HG02623 (cell line): ENCODE results near the gene KIF11.

Source experiments
- ATAC-seq: cut with Tn5 transposase; IDR thresholded peaks from one replicate; pipeline ENCODE4 v1.9.1; 2021; ENCODE audit warnings: moderate library complexity; ENCODE audit not compliant: unreplicated experiment

The KIF11 gene

GRCh38 chr10:92667078-92667477 is 74.1 kb downstream of the KIF11 start:
- no peak for ATAC-seq

DNA sequence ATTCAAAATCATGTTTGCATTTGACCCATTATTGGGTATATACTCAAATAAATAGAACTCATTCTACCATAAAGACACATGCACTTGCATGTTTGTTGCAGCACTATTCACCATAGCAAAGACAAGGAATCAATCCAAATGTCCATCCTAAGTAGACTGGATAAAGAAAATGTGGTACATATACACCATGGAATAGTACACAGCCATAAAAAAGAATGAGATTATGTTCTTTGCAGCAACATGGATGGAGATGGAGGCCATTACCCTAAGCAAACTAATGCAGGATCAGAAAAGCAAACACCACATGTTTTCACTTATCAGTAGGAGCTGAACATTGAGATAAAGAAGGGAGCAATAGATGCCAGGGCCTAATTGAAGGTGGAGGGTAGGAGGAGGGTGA is 84.8 kb downstream of the KIF11 start:
- ATAC-seq = no peak

DNA sequence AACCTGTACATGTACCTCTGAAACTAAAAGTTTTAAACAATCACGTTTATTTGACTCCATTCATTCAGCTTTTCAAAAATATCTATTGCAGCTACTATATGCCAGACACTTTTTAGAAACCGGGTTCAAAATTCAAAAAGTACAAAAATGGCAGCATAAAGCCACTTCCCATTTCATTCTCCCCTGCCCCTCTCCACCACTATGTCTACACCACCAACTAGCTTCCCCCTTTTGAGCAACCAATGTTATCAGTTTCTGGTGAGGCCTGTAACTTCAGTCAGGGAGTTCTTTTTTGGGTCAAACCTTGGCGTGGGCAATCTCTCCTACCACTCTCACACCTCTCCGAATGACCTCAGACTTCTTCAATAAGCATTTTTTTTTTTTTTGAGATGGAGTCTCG is 85.3 kb downstream of the KIF11 start:
- ATAC-seq = no peak

DNA sequence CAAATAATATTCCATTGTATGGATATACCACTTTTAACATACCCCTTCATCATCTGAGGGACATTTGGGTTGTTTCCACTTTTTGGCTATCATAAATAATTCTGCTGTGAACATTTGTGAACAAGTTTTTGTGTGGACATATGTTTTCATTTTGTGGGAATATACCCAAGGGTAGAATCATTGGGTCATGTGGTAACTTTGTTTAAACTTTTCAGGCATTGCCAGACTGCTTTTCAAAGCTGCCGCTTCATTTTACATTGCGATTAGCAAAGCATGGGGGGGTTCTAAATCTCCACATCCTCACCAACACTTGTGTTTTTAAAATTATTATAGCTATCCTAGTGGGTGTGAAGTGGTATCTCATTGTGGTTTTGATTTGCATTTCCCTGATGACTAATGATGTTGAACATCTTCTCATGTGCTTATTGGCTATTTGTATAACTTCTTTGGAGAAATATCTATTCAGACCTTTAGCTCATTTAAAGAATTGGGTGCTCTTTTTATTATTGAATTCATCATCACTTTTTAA is 88.4 kb downstream of the KIF11 start:
- no peak for ATAC-seq

DNA sequence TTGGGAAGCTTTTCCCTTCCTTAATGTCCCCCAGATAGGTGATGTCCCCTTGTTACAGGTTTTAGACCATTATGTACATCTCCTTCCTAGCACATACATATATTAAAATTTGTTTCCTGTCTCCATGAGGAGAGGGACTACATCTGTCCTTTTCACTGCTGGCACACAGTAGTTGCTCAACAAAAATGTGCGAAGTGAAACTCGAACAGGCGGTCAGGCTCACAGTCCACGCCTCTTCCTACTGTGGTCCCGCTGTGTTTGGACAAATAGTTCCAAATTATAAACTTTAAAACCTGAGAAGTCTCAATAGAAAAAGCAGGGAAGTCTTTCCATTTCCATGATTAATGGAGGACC is 95.6 kb downstream of the KIF11 start:
- ATAC-seq = no peak

DNA sequence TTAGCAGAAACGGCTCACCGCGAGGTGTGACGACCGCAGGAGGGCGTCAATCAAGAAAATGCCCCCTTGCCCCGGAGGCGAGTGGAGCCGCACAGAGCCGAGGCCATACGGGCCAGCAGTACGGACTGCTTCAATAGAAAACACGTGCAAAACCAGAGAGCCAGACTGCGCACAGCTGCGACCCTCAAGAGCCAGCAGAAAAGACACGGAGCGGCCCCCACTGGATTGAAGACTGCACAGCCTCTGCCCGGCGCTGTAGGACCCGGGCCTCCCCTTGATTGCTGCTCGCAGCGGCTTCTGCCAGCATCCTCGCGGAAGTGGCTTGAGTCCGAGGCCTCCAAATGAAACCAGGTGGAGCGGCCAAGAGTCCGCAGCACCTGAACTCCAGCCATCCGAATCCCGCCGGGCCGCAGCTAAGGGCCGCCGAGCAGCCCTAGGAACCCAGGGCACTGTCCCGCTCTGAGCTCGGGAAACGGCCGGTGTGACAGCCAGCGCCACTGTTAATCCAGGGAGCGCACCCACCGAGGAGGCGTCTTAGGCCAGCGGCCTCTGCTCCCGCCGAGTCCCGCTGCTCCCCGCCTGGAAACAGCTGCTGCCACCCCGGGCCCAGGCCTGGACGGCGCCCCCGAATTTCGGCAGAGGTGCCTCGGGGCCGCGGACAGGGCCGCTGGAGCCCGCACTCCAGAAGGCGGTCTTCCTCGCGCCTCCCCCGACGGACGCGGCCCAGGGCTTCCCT is 96.2 kb downstream of the KIF11 start:
- ATAC-seq = no peak

DNA sequence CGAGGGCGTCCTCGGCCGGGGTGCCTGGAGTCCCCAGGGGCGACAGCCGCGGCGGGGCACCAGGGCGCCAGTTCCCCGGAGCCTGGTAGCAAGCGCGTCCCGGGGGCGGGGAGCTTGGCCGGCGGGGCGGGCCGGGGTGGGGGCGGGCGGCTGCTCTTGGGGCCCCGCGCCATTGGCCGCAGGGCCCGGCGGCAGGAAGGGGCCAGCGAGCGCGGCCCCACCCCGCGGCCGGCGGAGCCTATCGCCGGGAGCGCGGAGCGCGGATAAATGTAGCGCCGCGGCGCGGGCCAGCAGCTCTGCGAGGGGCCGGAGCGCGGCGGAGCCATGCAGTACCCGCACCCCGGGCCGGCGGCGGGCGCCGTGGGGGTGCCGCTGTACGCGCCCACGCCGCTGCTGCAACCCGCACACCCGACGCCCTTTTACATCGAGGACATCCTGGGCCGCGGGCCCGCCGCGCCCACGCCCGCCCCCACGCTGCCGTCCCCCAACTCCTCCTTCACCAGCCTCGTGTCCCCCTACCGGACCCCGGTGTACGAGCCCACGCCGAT is 96.8 kb downstream of the KIF11 start, which contains the start of gene HHEX:
Gene HHEX, plus strand, starts transcription at position 293 of the 548 bp plus-strand sequence. Its CDS starts 32 bp downstream, at position 325.
- no peak for ATAC-seq

DNA sequence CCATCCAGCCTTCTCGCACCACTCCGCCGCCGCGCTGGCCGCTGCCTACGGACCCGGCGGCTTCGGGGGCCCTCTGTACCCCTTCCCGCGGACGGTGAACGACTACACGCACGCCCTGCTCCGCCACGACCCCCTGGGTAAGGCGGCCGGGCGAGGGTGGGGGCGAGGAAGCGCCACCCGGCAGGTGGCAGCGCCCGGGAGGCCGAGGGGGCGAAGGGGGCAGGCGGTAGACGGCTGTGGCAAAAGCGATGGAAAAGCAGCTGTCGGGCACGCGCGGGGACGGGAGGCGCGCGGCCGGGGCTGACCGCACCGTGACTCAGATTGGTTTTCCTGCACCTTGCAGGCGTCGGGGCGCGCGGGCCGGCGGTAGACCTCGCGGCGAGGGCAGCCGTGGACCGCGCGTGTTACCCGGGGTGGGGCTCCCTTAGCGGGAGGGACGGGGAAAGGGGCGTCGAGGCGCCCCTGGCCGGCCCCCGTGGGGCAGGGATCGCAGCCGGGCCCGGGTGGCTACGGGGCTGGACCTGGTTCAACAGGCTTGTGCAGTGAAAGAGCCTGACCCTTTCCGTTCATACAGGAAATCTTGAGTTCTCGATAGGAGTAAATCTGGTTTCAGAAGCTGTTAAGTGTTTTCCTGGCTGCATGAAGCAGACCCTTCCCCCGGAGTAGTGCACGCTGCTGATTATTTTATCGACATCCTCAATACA is 97.4 kb downstream of the KIF11 start:
- ATAC-seq = no peak

DNA sequence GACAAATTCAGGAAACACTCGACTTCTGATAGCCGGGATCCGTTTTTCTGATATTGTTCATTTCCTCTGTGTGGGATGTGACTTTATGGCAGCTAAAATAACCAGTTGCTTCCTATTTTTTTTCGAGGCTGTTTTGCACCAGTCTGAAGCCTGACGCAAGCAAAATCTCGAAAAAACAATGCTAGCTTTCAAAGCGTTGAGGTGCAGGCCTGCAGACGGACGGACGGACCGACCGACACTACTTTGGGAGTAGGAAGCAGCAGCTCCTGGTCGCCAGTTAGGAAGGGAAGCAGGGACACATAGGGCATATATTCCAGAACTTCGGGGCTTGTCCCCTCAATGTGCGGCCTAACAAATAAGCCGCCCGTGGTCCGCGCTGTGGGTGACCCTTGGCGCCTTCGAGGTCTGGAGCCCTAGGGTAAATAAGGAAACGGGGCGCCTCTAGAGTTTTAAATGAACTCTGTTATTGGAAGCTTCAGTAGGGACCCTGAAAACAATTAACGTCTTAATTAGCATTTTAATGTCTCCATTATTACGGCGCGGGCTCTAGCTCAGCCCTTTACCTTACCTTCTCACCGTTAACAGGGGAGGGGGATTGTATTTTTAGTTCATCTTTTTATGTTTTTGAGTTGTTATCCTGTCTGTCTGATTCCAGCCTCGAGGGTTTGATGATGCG is 98.1 kb downstream of the KIF11 start:
- ATAC-seq = no peak

DNA sequence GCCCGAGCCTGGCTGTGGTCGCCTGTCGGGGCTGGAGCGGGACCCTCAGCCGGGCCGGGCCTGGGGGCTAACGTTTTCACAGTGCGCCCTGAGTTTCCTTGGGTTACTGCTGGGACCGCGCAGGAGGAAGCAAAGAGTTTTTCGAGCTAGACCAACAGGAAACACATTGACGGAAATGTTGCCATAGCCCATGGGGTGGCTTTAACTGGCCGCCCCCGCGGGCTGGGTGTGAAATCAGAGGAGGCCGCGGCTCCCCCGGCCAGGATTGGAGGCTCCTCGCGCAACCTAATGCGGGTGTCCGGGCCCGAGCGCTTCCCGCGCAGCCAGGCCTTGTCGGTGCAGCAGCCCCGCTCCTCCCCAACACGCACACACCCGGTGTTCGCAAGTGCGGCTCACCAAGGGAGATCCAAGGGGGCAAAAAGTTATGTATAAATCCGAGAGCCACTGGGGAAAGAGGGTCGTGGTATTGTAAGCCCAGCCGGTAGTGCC is 98.7 kb downstream of the KIF11 start:
- no peak for ATAC-seq

GRCh38 chr10:92692080-92692671 is 99.2 kb downstream of the KIF11 start:
- ATAC-seq = no peak

DNA sequence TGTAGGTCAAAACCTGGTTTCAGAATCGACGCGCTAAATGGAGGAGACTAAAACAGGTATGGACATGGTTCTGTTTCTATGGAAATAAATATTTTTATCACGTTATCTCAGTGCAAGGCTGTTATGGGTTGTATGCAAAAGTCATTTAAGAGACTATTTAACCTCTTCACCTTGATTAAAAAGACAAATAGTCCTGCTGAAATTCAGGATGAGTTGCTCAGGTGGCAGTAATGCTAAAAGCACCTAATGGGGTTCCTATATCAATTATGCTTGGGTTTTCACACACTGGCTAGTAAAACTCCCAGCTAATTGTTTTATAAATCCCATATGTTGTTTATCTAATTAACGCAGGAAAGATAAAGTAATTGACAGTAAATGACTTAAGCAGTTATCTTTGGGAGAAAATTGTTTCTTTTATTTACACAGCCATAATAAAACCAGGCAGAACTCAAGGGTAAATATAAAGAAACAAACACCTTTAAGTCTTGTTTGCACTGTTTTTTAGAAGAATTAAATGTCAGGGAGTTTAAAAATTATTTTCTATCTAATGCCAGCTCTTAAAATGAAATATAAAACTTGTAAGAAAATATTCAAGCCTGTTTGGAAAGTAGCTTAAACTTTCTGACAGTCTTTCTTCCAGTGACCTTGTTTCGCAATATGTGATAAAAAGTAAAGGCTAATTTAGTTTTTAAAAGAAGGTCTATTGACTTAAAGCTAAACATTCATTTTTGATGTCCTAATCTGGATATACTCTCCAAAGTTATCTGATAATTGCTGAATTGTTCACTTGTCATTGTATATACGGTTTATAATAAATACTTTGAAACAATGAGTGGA is 100.0 kb downstream of the KIF11 start:
- no peak for ATAC-seq

- ATAC-seq = no peak
Observed at GRCh38 chr10:92693534-92693893, 100.6 kb downstream of the KIF11 start.

GRCh38 chr10:92695679-92696605 is 103.0 kb downstream of the KIF11 start:
- no peak for ATAC-seq

- ATAC-seq = no peak
Observed at GRCh38 chr10:92696606-92697383, 103.9 kb downstream of the KIF11 start.

- no peak for ATAC-seq
Observed at GRCh38 chr10:92697663-92698511, 105.0 kb downstream of the KIF11 start.

- no peak for ATAC-seq
Observed at GRCh38 chr10:92699193-92699517, 106.2 kb downstream of the KIF11 start.
